Measurements from ENCODE around the gene LANCL2. TPM values are rescaled to one million over a fixed set of nuclear protein-coding genes. Genes with fewer than 3 reads are reported as not detected.

The LANCL2 gene
- total RNA-seq, 6 experiments from 2014 or later = 17.3 to 26.3 (median 21.4) TPM

- H3K27me3 Mint-ChIP-seq (ENCODE audit: insufficient read depth) = peaks cover 2% of the 10 kb centered on the region
- TF ChIP-seq, protein P1, sequence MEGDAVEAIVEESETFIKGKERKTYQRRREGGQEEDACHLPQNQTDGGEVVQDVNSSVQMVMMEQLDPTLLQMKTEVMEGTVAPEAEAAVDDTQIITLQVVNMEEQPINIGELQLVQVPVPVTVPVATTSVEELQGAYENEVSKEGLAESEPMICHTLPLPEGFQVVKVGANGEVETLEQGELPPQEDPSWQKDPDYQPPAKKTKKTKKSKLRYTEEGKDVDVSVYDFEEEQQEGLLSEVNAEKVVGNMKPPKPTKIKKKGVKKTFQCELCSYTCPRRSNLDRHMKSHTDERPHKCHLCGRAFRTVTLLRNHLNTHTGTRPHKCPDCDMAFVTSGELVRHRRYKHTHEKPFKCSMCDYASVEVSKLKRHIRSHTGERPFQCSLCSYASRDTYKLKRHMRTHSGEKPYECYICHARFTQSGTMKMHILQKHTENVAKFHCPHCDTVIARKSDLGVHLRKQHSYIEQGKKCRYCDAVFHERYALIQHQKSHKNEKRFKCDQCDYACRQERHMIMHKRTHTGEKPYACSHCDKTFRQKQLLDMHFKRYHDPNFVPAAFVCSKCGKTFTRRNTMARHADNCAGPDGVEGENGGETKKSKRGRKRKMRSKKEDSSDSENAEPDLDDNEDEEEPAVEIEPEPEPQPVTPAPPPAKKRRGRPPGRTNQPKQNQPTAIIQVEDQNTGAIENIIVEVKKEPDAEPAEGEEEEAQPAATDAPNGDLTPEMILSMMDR (IDR thresholded peaks at IDR 0.05) = no peak
- DNase-seq = no peak
- peaks cover 22% of the 10 kb centered on the region for H3K36me3 Mint-ChIP-seq (ENCODE audit: low read depth)
- H3K9me3 Mint-ChIP-seq = no peaks in the 10 kb centered on the region
- H3K27ac Mint-ChIP-seq = peak overlapping the region; percentile 81
- H3K4me3 Mint-ChIP-seq = peak overlapping the region; percentile 67; the same call in 1 of the 2 replicates
- H3K4me1 Mint-ChIP-seq (ENCODE audit: low read depth) = peaks cover 66% of the 10 kb centered on the region
These were observed 112.0 kb downstream of the LANCL2 start for GRCh38 chr7:55476852-55477780.

- Mint-ChIP-seq H3K36me3 (ENCODE audit: low read depth) (peaks cover 22% of the 10 kb centered on the region), H3K4me1 (ENCODE audit: low read depth) (peaks cover 66% of the 10 kb centered on the region), H3K27me3 (ENCODE audit: insufficient read depth) (peaks cover 2% of the 10 kb centered on the region), H3K4me3 (peak overlapping the region; percentile 67), H3K27ac (peak overlapping the region; percentile 81), H3K9me3 (no peaks in the 10 kb centered on the region)
- peak; percentile 94 for DNase-seq
- TF ChIP-seq, protein P1 (IDR thresholded peaks at IDR 0.05) = no peak; the same call in 1 of the 2 replicates
These were observed 112.7 kb downstream of the LANCL2 start for GRCh38 chr7:55477781-55478374.

- Mint-ChIP-seq H3K4me3 (peak overlapping the region; percentile 67), H3K9me3 (no peaks in the 10 kb centered on the region), H3K36me3 (ENCODE audit: low read depth) (peaks cover 30% of the 10 kb centered on the region), H3K4me1 (ENCODE audit: low read depth) (peaks cover 66% of the 10 kb centered on the region), H3K27ac (peak overlapping the region; percentile 81), H3K27me3 (ENCODE audit: insufficient read depth) (peaks cover 6% of the 10 kb centered on the region)
- TF ChIP-seq, protein P1 (IDR thresholded peaks at IDR 0.05) = no peak
- no peak for DNase-seq
These were observed 113.6 kb downstream of the LANCL2 start for GRCh38 chr7:55478700-55479099.

- peaks cover 50% of the 10 kb centered on the region for H3K4me1 Mint-ChIP-seq (ENCODE audit: low read depth)
- DNase-seq = no peak
- peaks cover 4% of the 10 kb centered on the region for H3K27me3 Mint-ChIP-seq (ENCODE audit: insufficient read depth)
- H3K27ac Mint-ChIP-seq = no peak overlapping the region
- no peaks in the 10 kb centered on the region for H3K9me3 Mint-ChIP-seq
- H3K4me3 Mint-ChIP-seq = no peak overlapping the region
- H3K36me3 Mint-ChIP-seq (ENCODE audit: low read depth) = peaks cover 34% of the 10 kb centered on the region
- TF ChIP-seq, protein P1 (IDR thresholded peaks at IDR 0.05) = no peak
These were observed 116.0 kb downstream of the LANCL2 start for GRCh38 chr7:55481155-55481554.

DNA sequence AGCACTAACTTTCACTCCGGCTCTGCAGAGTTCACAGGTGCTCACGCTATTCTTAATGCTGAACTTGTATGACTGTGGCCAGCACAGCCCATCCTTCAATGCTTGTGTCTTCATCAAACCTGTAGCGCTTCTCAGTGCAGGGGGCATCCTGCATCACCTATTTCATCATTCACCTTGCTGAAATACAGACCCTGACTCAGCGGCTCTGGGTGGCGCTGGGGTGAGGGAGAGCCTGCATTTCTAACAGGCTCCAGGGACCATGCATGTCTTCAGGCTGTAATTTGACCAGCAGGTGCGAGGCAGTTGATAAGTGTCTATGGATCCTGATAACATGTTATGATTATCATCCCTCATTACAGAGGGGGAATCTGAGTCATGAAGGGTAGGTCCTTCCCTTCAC is 117.9 kb downstream of the LANCL2 start:
- TF ChIP-seq, protein P1 (IDR thresholded peaks at IDR 0.05) = no peak
- H3K27me3 Mint-ChIP-seq (ENCODE audit: insufficient read depth) = peaks cover 4% of the 10 kb centered on the region

More for the DNA sequence above, 117.9 kb downstream of the LANCL2 start:
- H3K27ac Mint-ChIP-seq = no peak overlapping the region
- no peak overlapping the region for H3K4me3 Mint-ChIP-seq
- no peaks in the 10 kb centered on the region for H3K9me3 Mint-ChIP-seq
- DNase-seq = no peak
- H3K36me3 Mint-ChIP-seq (ENCODE audit: low read depth) = peaks cover 53% of the 10 kb centered on the region
- peaks cover 31% of the 10 kb centered on the region for H3K4me1 Mint-ChIP-seq (ENCODE audit: low read depth)

Other genes starting within 250 kb of the LANCL2 start
- 100 to 1,000 TPM; 103 to 135 (median 122) TPM for gene VOPP1, start 207.2 kb downstream of the LANCL2 start, total RNA-seq (2021; fragmentation: NEBNext Ultra II Directional; extraction: Animal tissue kit (Norgen Biotek cat#: 25700))

All from HFFc6 (cell line).